Germinal center (tissue), 1 donor: Measurements from ENCODE around the gene FOXN3.
"Not testable (repeated sequence)": the region's sequence is repeated elsewhere in the genome, so short reads cannot be mapped to it uniquely, and the experiment has no call there.

Source experiments
- DNase-seq: peaks from one replicate; pipeline ENCODE4 v3.0.0; 2012; ENCODE audit warnings: mixed read lengths, low spot score

The FOXN3 gene

DNA sequence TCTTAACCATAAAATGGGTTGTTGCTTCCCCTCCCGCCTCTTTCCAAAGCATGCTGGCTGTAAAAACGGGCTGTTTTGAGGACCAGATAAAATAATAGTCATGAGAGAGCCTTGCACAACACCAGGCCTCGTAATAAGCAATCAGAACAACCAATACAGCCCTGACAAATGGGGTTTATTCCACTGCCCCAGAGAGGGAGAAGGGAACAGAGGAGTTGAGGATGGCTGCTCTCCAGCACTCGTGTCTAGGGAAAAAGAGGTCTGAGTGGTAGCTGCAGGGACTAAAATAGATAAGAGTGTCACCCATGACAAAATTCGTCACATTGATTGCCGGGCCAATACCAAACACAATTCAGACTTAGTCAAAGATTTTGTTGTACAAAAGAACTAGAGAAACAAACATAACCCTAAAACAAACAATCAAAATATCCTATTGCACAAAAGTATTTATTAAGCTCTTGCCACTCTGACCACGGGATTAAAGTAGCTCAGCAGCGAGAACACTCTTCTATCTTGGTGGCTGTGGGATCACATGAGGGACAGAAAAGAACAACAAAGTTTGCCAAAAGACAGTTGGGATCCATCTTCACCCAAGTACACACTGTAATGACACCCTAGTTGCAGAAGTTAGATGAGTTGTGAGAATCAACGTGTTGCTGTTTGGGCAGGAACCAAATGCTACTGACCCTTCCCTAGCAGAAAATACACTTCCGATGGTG is 188.0 kb downstream of the FOXN3 start:
- no peak for DNase-seq

- DNase-seq, result no peak
Observed at GRCh38 chr14:89227496-89227836, 189.6 kb downstream of the FOXN3 start.

DNA sequence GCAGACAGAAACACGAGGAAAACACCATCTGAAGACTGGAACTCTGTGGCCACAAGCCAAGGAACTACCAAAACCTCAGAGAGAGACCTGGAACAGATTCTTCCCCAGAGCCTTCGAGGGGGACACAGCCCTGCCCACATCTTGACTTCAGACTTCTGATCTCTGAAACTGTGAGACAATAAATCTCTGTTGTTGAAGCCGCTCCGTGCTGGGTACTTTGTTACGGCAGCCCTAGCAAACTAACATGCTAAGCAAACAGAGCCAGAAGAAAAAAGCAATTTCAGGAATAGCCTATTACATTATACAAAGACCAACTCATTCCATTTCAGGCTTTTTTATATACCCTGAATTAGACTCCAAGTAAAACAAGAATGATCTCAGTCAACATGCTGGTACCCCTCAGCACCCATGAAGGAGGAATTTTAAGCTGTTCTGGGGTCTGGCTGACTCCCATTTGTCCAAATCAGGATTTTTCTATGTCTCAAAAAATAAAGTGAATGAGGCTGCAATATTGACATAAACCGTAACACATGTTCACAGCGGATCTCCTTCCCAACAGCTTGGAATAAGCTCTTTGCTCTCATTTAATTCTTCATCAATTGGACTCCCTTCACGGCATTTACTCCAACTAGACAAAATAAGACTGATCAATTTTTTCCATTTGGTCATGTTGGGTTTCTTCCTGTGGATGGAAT is 190.1 kb downstream of the FOXN3 start:
- DNase-seq, result no peak

- DNase-seq, result no peak
Observed at GRCh38 chr14:89225607-89226006, 191.4 kb downstream of the FOXN3 start.

DNA sequence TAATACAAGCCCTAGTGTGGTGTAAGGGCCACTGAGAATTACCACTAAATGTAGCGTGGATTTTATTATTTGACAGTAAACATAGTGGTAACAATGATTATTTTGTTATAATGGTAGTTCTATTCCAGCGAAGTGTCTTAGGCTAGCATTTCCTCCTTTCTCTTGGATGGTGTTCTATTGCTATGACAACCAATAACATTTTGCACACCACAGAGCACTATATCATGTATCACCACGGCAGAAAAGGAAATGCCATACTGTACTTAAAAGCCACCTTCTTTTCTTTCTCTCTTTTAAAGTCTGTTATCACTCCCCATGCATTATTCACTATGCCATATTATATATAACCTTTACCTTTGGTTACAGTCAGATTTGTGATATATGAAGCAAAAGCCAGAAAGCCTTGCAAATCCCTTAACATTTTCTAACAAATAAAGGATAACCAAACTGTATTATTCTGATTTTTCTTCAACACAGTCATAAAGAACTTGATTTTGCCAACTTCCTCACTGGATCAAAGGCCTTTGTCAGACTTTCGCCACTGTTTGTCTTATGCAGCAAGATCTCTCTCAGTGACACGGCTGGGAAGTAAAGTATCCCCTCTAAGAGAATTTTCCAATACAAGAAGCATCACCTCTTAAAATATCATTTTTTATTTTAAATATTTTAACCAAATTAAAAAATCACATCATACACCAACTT is 195.8 kb downstream of the FOXN3 start:
- DNase-seq, result no peak

GRCh38 chr14:89219051-89219450 is 198.0 kb downstream of the FOXN3 start:
- DNase-seq, result no peak

GRCh38 chr14:89217891-89218290 is 199.1 kb downstream of the FOXN3 start:
- no peak for DNase-seq

DNA sequence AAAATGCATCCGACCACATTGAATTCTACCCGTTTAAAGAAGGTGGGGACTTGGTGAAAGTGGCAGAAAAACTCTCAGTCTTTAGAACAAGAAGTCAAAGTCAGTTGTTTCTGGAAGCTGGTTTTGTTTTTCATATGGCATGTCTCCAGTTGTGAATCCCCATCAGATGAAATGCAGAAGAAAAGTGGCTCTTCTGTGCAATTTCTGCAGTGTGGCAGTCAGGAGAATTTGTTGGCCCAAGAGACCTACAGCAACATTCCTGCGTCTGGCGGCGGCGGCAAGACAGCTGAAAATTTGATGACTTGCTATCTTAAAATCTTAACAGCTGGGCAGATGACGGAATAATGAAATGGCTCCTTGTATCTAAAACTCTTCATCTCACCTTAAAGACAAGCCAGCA is 201.5 kb downstream of the FOXN3 start:
- DNase-seq, result no peak

DNA sequence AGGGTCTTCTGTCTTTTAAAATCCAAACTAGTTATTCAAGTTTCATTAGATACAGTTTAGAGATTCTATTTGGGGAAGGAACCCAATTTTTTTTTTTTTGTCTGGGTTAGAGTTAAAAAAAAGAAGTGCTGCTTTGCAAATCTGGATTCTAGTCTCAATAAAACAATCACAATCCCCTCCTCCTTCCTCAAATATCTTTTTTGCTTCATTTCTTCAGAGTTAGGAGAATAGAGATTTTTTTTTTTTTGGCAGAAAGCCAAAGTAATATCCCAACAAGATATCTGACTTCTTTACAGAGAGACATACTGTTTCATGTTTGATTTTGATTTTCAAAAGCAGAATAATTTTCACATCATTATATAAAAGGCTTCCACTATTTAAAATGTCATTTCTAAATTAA is 201.9 kb downstream of the FOXN3 start:
- no peak for DNase-seq

- DNase-seq, result no peak
Observed at GRCh38 chr14:89214221-89214965, 202.6 kb downstream of the FOXN3 start.

GRCh38 chr14:89212386-89213235 is 204.4 kb downstream of the FOXN3 start:
- no peak for DNase-seq

DNA sequence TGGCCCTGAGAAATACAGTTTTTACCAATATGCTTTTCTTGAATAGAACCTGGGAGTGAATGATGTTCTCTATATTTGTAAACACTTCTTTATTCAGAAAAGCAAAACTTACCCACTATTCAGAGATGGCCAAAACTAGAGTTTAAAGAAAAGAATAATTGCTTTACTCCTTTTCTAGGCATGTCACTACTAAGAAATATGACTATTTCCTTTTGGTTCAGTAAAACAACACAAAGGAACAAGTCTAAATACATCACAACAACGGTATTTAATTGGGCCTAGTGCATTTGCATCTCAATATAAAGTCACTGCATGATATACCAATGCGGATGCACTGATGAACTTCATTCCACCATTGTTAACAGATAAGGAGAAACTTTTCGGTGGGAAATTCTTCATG is 207.5 kb downstream of the FOXN3 start:
- no peak for DNase-seq

DNA sequence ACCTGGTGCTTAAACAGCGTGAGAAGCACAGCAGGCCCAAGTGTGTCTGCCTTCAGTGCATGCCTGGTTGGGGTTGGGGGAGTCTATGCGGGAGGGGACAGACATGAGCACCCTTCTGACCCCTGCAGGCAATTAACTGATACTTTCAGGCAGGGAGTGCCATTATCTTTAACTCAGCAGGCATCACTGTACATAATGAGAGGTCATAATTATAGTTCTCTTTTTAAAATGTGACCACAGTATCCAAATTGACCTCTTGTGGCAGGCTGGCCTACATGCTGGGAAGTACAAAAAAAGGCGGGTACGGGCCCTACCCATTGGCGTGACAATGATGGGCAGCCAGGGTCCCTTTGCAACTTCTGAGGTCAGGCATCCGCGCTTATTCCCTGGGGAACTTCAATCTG is 209.1 kb downstream of the FOXN3 start:
- no peak for DNase-seq

DNA sequence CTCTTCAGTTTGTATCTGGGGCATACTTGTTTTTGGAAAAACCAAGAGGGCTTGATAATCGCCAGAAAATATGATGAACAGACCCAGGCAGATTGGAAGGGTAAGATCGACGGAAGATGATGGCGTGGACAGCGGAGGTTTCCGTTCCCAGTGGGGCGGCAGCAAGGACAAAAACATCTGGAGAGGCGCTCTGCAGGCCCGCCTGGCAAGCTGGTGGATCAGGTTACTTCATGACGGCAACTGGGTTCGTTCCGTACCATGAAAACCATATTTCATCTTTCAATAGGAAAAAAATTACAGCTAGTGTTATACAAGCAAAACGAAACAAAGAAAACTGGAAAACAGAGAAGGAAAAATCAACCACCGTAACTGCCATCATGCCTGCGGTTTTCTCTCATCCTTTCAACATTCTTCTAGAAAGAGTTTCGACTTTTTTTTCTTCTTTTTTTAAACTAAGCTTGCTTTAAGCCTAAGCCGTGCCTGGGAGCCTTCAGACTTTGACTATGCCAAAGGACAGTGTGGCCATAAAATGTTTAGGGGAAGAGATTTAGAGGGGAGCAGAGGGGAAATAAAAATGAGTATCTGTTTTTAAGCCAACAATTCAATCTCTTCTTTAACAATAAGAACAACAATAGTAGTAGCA is 210.5 kb downstream of the FOXN3 start:
- no peak for DNase-seq

GRCh38 chr14:89205137-89205740 is 211.8 kb downstream of the FOXN3 start:
- DNase-seq, result no peak

DNA sequence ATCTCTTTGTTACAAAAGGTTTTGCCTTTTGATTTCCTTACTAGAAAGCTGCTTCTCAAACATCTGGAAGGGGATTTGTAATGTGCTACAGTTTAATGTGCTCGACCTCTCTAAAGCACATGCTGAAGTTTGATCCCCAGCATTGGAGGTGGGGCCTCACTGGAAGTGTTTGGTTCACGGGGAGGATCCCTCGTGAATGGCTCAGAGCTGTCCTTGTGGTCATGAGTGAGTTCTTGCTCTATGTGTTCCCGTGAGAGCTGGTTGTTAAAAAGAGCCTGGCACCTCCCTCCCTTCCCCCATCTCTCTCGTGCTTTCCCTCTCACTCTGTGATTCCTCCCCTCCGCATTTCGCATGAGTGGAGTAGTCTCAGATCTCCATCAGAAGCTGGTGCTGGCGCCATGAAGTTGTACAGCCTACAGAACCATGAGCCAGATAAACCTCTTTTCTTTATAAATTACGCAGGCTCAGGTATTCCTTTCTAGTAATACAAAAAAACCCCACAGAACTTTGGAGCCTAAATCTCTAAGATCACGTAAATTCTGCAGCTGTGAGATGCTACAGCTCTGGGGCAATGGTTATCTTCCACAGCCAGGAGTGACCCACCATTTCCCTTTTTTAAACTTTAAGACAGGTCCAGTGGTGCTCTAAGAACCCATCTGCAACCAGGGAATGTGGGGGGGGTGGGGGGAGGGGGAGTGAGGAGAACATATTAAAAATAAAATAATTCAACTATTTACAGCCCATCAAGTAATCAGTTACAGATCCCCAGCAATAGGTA is 214.4 kb downstream of the FOXN3 start:
- no peak for DNase-seq

- DNase-seq, result no peak
Observed at GRCh38 chr14:89201645-89202044, 215.4 kb downstream of the FOXN3 start.

DNA sequence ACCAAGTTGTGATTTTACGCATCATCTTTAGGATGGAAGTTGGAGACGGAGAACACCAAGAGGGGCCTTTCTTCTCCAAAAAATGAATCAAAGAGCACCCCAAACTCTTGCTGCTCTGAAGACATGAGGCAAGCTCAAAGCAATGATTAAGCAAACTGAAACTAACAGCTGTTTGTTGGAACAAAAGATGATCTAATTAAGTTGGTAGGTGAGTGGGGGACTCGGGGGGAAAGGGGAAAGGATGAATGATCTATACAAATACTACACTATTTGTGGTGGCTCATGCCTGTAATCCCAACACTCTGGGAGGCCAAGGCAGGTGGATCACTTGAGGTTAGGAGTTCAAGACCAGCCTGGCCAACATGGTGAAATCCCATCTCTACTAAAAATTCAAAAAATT is 217.7 kb downstream of the FOXN3 start:
- not testable (repeated sequence) for DNase-seq

DNA sequence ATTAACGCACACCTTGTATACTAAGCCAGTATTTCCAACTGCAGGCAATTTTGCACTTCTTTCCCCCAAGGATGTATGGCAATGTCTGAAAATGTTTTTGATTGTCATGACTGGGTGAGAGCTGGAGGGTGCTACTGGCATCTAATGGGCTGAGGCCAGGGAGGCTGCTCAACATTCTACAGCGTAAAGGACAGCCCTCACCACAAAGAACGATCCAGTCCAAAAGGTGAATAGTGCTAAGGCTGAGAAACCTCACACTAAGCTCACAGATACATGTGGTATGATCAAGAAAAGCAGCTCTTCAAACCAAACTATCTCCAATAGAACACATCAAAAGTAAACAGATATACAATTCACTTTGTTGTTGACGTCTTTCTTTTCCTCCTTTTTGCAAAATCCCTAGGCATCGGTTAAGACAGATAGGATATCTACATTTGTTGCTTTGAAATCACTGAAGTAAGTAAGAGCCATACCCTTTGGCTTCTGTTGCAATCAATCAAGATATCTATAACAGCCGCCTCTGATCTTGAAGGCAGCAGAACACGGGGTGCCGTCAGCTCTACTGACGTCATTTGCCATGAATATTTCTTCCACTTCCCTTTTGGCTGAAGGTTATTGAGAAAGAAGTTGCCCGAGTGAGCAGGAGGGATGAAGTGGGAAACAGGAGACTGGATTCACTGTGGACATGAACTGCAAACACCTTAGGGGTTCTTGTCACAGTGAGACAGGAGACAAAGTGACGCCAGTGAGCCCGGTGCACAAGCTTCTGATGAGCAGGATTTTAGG is 218.3 kb downstream of the FOXN3 start:
- DNase-seq, result no peak
